ENCODE measurements around the gene SLC39A11.
"Not testable (repeated sequence)": the region's sequence is repeated elsewhere in the genome, so short reads cannot be mapped to it uniquely, and the experiment has no call there.

The SLC39A11 gene

DNA sequence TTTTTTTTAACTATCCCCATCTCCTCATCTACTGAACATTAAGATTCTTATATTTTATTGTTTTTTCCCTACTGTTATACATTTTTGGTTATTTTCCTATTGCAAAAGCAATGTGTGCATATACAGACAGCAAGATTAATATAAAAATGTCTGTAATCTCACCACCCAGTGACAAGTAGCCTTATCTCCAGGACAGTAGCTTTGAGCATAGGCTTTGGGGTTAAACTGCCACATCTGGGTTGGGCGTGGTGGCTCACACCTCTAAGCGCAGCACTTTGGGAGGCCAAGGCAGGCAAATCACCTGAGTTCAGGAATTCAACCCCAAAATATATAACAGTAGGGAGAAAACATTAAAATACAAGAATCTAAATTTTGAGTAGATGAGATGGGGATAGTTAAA is 44.9 kb upstream of the SLC39A11 start:
- H3K4me3 ChIP-seq (ENCODE audit: low read depth, low read length), result no peak overlapping the region
- no peaks in the 10 kb centered on the region for H3K27me3 ChIP-seq (ENCODE audit: insufficient read depth, low read depth, severe bottlenecking)
- TF ChIP-seq, protein P1, sequence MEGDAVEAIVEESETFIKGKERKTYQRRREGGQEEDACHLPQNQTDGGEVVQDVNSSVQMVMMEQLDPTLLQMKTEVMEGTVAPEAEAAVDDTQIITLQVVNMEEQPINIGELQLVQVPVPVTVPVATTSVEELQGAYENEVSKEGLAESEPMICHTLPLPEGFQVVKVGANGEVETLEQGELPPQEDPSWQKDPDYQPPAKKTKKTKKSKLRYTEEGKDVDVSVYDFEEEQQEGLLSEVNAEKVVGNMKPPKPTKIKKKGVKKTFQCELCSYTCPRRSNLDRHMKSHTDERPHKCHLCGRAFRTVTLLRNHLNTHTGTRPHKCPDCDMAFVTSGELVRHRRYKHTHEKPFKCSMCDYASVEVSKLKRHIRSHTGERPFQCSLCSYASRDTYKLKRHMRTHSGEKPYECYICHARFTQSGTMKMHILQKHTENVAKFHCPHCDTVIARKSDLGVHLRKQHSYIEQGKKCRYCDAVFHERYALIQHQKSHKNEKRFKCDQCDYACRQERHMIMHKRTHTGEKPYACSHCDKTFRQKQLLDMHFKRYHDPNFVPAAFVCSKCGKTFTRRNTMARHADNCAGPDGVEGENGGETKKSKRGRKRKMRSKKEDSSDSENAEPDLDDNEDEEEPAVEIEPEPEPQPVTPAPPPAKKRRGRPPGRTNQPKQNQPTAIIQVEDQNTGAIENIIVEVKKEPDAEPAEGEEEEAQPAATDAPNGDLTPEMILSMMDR (IDR thresholded peaks at IDR 0.05; ENCODE audit: low read depth, low read length), result no peak
- DNase-seq, result no peak
- no peak overlapping the region for H3K27ac ChIP-seq
- peaks cover 4% of the 10 kb centered on the region for H3K9me3 ChIP-seq (ENCODE audit: severe bottlenecking)
- no peaks in the 10 kb centered on the region for H3K36me3 ChIP-seq

DNA sequence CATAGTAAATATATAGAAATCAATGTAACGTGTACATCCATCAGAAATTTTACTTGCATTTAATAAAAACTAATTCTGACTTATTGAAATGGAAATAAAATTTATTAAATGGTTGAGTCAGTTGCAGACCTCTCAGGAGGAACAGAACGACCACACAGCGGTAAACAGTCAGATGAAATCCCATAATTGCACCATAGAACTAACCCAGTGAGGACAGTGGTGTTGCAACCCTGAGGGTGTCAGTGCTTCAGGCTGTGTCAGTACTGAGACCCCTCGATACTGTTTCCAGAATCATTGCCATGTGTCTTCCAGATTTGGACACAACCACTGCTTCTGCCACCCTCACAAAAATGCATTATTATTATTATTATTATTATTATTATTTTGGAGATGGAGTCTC is 43.3 kb upstream of the SLC39A11 start:
- TF ChIP-seq, protein P1 (IDR thresholded peaks at IDR 0.05; ENCODE audit: low read depth, low read length), result no peak

DNA sequence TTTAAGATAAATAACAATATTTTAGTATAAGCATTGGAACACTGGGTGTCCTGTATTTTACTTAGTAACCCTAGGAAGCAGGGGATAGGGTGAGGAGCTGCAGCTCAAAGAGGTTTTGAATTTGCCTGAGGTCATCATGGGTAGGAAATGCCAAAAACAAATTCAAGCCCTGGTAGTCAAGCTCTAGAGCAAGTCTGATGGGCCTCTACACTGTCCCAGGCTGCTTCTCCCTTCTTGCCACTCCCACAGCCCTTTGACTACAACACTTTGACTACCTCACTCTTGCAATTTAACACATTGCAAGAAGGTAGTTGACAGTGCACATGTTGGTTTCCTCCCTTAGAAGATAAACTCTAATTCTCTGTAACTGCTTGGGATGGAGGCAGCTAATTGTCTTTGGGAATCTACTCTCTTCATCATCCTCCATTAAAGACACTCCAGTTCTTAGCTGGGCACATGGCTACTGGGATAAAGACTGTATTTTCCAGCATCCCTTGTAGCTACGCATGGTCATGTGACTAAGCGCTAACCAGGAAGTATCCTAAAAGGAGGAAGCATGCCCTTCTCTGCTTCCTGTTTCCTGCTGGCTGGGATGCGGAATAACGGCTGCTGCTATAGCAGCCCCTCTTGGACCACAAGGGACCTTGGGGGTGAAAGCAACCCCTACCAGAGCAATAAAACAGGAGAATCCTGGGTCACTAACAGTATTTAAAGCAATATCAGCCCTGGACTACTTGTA is 41.6 kb upstream of the SLC39A11 start:
- Histone ChIP-seq H3K27me3 (ENCODE audit: insufficient read depth, low read depth, severe bottlenecking) (no peaks in the 10 kb centered on the region), H3K36me3 (no peaks in the 10 kb centered on the region), H3K27ac (no peak overlapping the region), H3K9me3 (ENCODE audit: severe bottlenecking) (peaks cover 4% of the 10 kb centered on the region), H3K4me3 (ENCODE audit: low read depth, low read length) (no peak overlapping the region)
- TF ChIP-seq, protein P1 (IDR thresholded peaks at IDR 0.05; ENCODE audit: low read depth, low read length), result no peak
- DNase-seq, result no peak

More for the DNA sequence above, 43.3 kb upstream of the SLC39A11 start:
- Histone ChIP-seq H3K4me3 (ENCODE audit: low read depth, low read length) (no peak overlapping the region), H3K27ac (no peak overlapping the region), H3K9me3 (ENCODE audit: severe bottlenecking) (peaks cover 4% of the 10 kb centered on the region), H3K36me3 (no peaks in the 10 kb centered on the region), H3K27me3 (ENCODE audit: insufficient read depth, low read depth, severe bottlenecking) (no peaks in the 10 kb centered on the region)
- no peak for DNase-seq

DNA sequence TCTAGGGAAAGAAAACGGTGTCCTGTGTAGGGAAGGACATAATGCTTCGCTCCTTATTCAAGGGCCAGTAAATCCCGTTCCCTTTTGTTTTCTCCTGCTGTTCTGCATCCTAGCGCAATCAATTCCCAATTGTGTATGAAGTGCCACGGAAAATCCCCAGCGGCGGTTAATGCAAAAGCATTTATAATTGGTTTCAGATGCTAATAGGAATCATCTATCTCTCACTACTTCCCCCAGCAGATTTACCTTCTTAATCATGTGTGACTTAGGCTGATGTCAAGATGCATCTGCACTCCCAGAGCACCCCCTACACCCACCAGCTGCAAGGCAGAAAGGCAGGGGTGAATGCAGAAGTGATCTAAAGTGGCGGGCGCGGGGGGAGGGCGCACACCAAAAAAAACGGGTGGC is 39.6 kb upstream of the SLC39A11 start:
- H3K4me3 ChIP-seq (ENCODE audit: low read depth, low read length), result no peak overlapping the region
- H3K9me3 ChIP-seq (ENCODE audit: severe bottlenecking), result peaks cover 4% of the 10 kb centered on the region
- H3K27me3 ChIP-seq (ENCODE audit: insufficient read depth, low read depth, severe bottlenecking), result no peaks in the 10 kb centered on the region
- no peaks in the 10 kb centered on the region for H3K36me3 ChIP-seq
- no peak for DNase-seq
- H3K27ac ChIP-seq, result no peak overlapping the region
- TF ChIP-seq, protein P1 (IDR thresholded peaks at IDR 0.05; ENCODE audit: low read depth, low read length), result no peak

DNA sequence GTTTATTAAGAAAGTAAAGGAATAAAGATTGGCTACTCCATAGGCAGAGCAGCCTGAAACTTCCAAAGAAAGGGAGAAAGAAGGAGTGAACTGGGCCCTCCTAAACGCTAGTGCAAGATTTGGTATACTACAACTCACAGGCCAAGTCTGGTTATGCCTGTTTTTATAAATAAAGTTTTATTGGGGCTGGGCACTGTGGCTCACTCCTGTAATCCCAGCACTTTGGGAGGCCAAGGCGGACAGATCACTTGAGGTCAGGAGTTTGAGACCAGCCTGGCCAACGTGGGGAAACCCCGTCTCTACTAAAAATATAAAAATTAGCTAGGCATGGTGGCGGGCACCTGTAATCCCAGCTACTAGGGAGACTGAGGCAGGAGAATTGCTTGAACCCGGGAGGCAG is 39.0 kb upstream of the SLC39A11 start:
- not testable (repeated sequence) for H3K27ac ChIP-seq; H3K36me3 ChIP-seq; H3K27me3 ChIP-seq (ENCODE audit: insufficient read depth, low read depth, severe bottlenecking); H3K4me3 ChIP-seq (ENCODE audit: low read depth, low read length); H3K9me3 ChIP-seq (ENCODE audit: severe bottlenecking); DNase-seq

DNA sequence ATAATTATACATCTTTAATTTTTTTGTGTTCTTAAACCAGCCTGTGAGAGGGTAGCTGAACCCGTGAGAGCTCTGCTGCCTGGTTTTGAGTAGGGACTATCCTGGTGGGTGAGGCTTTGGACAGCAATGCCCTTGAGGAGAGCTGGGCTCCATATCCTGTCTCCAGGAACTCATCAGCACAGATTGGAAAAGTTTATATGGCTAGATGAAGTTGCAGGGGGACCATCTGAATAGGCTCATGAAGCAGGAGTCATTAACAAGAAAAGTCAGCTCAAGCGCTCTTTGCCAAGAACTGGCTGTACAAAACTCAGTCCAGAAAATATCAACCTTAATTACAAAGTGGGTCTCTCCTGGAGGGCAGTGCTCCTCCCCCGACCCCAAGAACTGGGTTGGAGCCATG is 38.5 kb upstream of the SLC39A11 start:
- Histone ChIP-seq H3K27ac (no peak overlapping the region), H3K27me3 (ENCODE audit: insufficient read depth, low read depth, severe bottlenecking) (no peaks in the 10 kb centered on the region), H3K9me3 (ENCODE audit: severe bottlenecking) (peaks cover 4% of the 10 kb centered on the region), H3K4me3 (ENCODE audit: low read depth, low read length) (no peak overlapping the region), H3K36me3 (no peaks in the 10 kb centered on the region)
- TF ChIP-seq, protein P1 (IDR thresholded peaks at IDR 0.05; ENCODE audit: low read depth, low read length), result no peak
- no peak for DNase-seq

Measured in WERI-Rb-1 (cell line).